ENCODE results near the gene GNA14. TPM values are rescaled to one million over a fixed set of nuclear protein-coding genes. Genes with fewer than 3 reads are reported as not detected.

GNA14 gene
- total RNA-seq, 1 experiment from 2014 or later, result 0.25 TPM

DNA sequence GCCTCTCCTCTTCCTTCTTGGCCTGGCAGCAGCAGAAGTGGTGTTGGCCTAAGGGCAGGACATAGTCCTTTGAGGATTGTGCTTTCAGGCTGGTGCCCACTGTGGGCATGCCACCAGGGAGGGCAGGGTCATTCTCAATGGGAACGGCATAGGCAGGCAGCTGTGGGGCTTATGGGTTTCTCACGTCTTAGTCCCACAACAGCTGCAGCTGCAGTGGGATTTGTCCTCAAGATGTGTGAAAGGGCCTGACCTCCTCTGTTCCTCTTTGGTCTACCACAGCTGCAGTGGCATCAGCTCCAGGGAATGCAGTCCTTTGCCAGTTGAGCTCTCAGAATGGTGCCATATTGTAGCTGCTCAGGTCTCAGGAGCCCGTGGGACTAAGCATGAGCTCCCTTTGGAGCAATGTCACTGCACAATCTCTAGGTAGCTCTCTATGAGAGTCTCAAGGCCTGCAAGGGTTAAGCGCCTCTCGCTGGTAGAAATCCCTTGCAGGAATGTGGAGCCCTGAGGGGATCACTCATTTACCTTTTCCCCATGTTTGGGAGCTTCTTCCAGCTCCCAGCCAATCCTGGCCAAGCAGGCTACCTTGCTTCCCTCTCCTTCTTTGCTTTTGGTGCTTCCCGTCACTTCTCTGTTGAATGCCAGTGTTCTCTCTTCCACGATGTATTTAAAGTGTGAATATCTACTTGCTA, 104.8 kb downstream of the GNA14 start:
- H2AFZ ChIP-seq (ENCODE audit: low read depth, low read length, poor library complexity, severe bottlenecking), result no peak overlapping the region
- no TSS peak for BruUV-seq (replicated peaks)
- H3K27me3 ChIP-seq (ENCODE audit: insufficient read depth, low read length), result no peaks in the 10 kb centered on the region
- TF ChIP-seq CEBPB (IDR thresholded peaks at IDR 0.05; ENCODE audit: low read depth) (no peak), ELF1 (IDR thresholded peaks at IDR 0.05; ENCODE audit: borderline replicate concordance, low read depth) (no peak), RAD21 (IDR thresholded peaks at IDR 0.05; ENCODE audit: low read depth) (no peak), EZH2phosphoT487 (IDR thresholded peaks at IDR 0.05; ENCODE audit: borderline replicate concordance) (no peak), YY1 (IDR thresholded peaks at IDR 0.05; ENCODE audit: extremely low read depth, insufficient replicate concordance, low read depth, low read length) (no peak), SP1 (IDR thresholded peaks at IDR 0.05; ENCODE audit: low read depth) (no peak), FOSL1 (IDR thresholded peaks at IDR 0.05; ENCODE audit: low read depth) (no peak), POLR2AphosphoS5 (IDR thresholded peaks at IDR 0.05; ENCODE audit: low read depth, low read length) (no peak), ZFX (IDR thresholded peaks at IDR 0.05) (no peak), SIN3A (IDR thresholded peaks at IDR 0.05; ENCODE audit: low read depth) (no peak), EGR1 (IDR thresholded peaks at IDR 0.05; ENCODE audit: low read depth) (no peak), SRF (IDR thresholded peaks at IDR 0.05; ENCODE audit: low read depth) (no peak), ZNF274 (IDR thresholded peaks at IDR 0.05; ENCODE audit: low read depth, low read length) (no peak), TCF7L2 (IDR thresholded peaks at IDR 0.05; ENCODE audit: borderline replicate concordance, extremely low read depth, insufficient read depth, insufficient read length) (no peak), EZH2 (IDR thresholded peaks at IDR 0.05) (no peak), JUND (IDR thresholded peaks at IDR 0.05) (no peak)
- TF ChIP-seq, protein P1, sequence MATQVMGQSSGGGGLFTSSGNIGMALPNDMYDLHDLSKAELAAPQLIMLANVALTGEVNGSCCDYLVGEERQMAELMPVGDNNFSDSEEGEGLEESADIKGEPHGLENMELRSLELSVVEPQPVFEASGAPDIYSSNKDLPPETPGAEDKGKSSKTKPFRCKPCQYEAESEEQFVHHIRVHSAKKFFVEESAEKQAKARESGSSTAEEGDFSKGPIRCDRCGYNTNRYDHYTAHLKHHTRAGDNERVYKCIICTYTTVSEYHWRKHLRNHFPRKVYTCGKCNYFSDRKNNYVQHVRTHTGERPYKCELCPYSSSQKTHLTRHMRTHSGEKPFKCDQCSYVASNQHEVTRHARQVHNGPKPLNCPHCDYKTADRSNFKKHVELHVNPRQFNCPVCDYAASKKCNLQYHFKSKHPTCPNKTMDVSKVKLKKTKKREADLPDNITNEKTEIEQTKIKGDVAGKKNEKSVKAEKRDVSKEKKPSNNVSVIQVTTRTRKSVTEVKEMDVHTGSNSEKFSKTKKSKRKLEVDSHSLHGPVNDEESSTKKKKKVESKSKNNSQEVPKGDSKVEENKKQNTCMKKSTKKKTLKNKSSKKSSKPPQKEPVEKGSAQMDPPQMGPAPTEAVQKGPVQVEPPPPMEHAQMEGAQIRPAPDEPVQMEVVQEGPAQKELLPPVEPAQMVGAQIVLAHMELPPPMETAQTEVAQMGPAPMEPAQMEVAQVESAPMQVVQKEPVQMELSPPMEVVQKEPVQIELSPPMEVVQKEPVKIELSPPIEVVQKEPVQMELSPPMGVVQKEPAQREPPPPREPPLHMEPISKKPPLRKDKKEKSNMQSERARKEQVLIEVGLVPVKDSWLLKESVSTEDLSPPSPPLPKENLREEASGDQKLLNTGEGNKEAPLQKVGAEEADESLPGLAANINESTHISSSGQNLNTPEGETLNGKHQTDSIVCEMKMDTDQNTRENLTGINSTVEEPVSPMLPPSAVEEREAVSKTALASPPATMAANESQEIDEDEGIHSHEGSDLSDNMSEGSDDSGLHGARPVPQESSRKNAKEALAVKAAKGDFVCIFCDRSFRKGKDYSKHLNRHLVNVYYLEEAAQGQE (IDR thresholded peaks at IDR 0.05; ENCODE audit: low read depth), result no peak
- TF ChIP-seq, protein P2, sequence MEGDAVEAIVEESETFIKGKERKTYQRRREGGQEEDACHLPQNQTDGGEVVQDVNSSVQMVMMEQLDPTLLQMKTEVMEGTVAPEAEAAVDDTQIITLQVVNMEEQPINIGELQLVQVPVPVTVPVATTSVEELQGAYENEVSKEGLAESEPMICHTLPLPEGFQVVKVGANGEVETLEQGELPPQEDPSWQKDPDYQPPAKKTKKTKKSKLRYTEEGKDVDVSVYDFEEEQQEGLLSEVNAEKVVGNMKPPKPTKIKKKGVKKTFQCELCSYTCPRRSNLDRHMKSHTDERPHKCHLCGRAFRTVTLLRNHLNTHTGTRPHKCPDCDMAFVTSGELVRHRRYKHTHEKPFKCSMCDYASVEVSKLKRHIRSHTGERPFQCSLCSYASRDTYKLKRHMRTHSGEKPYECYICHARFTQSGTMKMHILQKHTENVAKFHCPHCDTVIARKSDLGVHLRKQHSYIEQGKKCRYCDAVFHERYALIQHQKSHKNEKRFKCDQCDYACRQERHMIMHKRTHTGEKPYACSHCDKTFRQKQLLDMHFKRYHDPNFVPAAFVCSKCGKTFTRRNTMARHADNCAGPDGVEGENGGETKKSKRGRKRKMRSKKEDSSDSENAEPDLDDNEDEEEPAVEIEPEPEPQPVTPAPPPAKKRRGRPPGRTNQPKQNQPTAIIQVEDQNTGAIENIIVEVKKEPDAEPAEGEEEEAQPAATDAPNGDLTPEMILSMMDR (IDR thresholded peaks at IDR 0.05 in 2 of 3, conservative IDR thresholded peaks at IDR 0.05 in 1 of 3; ENCODE audit: borderline replicate concordance in 1 of 3, insufficient read depth in 1 of 3, low read depth in 2 of 3, low read length in 2 of 3), result no peak
- no peaks in the 10 kb centered on the region for H3K79me2 ChIP-seq (ENCODE audit: insufficient read depth, low read length)
- no peak for ATAC-seq
- ChIA-PET CTCF (no interaction called here), RAD21 (ENCODE audit: low non-redundant PET in 1 of 2, low total read pairs in 2 of 2, uncharacterized antibody in 2 of 2, unreplicated experiment in 2 of 2) (no interaction called here), POLR2A (no interaction called here)
- DNase-seq (ENCODE audit: low read depth, low spot score), result no peak
- no peak overlapping the region for H3K27ac ChIP-seq (ENCODE audit: low read depth, low read length)
- no peaks in the 10 kb centered on the region for H3K9me2 ChIP-seq (ENCODE audit: insufficient read depth)
- H3K9ac ChIP-seq (ENCODE audit: low read length), result no peak overlapping the region
- no peaks in the 10 kb centered on the region for H4K20me1 ChIP-seq (ENCODE audit: insufficient read depth)
- no peak overlapping the region for H3K4me2 ChIP-seq (ENCODE audit: low read length)
- H3K4me1 ChIP-seq (ENCODE audit: control insufficient read depth in 1 of 2, insufficient read depth in 2 of 2, low read length in 2 of 2), result no peaks in the 10 kb centered on the region
- intact Hi-C loops (cut with micrococcal nuclease), result no loop called here
- no peaks in the 10 kb centered on the region for H3K36me3 ChIP-seq (ENCODE audit: control insufficient read depth in 1 of 2, insufficient read depth in 2 of 2, low read length in 2 of 2)
- no peak overlapping the region for H3K4me3 ChIP-seq (replicated peaks in 1 of 2; ENCODE audit: low read depth in 1 of 2, low read length in 2 of 2)
- peaks cover 4% of the 10 kb centered on the region in 2 experiments; a peak in 2 of 4 replicates for H3K9me3 ChIP-seq (ENCODE audit: control insufficient read depth in 1 of 2, insufficient read depth in 1 of 2, low read depth in 1 of 2, low read length in 2 of 2)
